Mesenchymal stem cell (in vitro differentiated cells and primary cell): Measurements from ENCODE around the gene PKMYT1.

Experiments
- DNase-seq: peaks from one replicate; pipeline ENCODE4 v3.0.0-alpha.2; 2013
- H2AFZ ChIP-seq: one replicate; pipeline ENCODE4 v1.6.1; 2013; ENCODE audit warnings: low read depth, mild to moderate bottlenecking, control low read depth, inconsistent platforms, low read length, moderate library complexity
- H2AK5ac ChIP-seq: 2 replicates; pipeline ENCODE4 v1.6.1; 2013; ENCODE audit warnings: low read length, moderate library complexity, mild to moderate bottlenecking, inconsistent platforms; ENCODE audit not compliant: severe bottlenecking
- H2BK120ac ChIP-seq: one replicate; pipeline ENCODE4 v1.6.1; 2013; ENCODE audit warnings: low read depth, mild to moderate bottlenecking, inconsistent platforms, low read length, moderate library complexity
- H2BK12ac ChIP-seq, 2 experiments: one replicate each; pipeline ENCODE4 v1.6.1; 2013; ENCODE audit warnings: inconsistent platforms in 2 of 2, low read length in 2 of 2, mild to moderate bottlenecking in 2 of 2, moderate library complexity in 2 of 2, control low read depth in 1 of 2
- H2BK15ac ChIP-seq: one replicate; pipeline ENCODE4 v1.6.1; 2013; ENCODE audit warnings: mild to moderate bottlenecking, low read depth, inconsistent platforms; ENCODE audit not compliant: poor library complexity, severe bottlenecking
- H2BK5ac ChIP-seq: 2 replicates; pipeline ENCODE4 v1.6.1; 2013; ENCODE audit warnings: low read depth, mild to moderate bottlenecking, low read length, control low read depth, inconsistent platforms; ENCODE audit not compliant: poor library complexity, severe bottlenecking
- H3K14ac ChIP-seq, 2 experiments: one replicate each; pipeline ENCODE4 v1.6.1; 2013; ENCODE audit warnings: inconsistent platforms in 2 of 2, low read length in 2 of 2, control low read depth in 1 of 2, mild to moderate bottlenecking in 1 of 2, moderate library complexity in 1 of 2
- H3K18ac ChIP-seq, 2 experiments: one replicate each; pipeline ENCODE4 v1.6.1; 2013; ENCODE audit warnings: inconsistent platforms in 2 of 2, low read length in 2 of 2, control low read depth in 1 of 2, low read depth in 1 of 2, mild to moderate bottlenecking in 1 of 2
- H3K23ac ChIP-seq, 2 experiments: one replicate each; pipeline ENCODE4 v1.6.1; 2013; ENCODE audit warnings: inconsistent platforms in 2 of 2, low read length in 2 of 2, mild to moderate bottlenecking in 2 of 2, moderate library complexity in 2 of 2, control low read depth in 1 of 2
- H3K27ac ChIP-seq: 2 replicates; pipeline ENCODE4 v1.5.1; 2013; ENCODE audit warnings: mild to moderate bottlenecking, moderate library complexity, low read length, control low read depth, inconsistent platforms; ENCODE audit not compliant: poor library complexity, severe bottlenecking
- H3K27me3 ChIP-seq, 2 experiments: 2 replicates each; pipeline versions ENCODE4 v1.6.1 to v1.7.0; 2013; ENCODE audit warnings: low read length in 2 of 2, mild to moderate bottlenecking in 2 of 2, moderate library complexity in 2 of 2, control low read depth in 1 of 2, inconsistent platforms in 1 of 2; ENCODE audit not compliant: control insufficient read depth in 1 of 2, insufficient read depth in 1 of 2
- H3K36me3 ChIP-seq, 2 experiments: 2 replicates each; pipeline versions ENCODE4 v1.6.1 to v1.7.0; 2013; ENCODE audit warnings: low read length in 2 of 2, control low read depth in 1 of 2, inconsistent platforms in 1 of 2, low read depth in 1 of 2, mild to moderate bottlenecking in 1 of 2; ENCODE audit not compliant: insufficient read depth in 2 of 2, control insufficient read depth in 1 of 2
- H3K4ac ChIP-seq, 2 experiments: one replicate each; pipeline ENCODE4 v1.6.1; 2013; ENCODE audit warnings: inconsistent platforms in 2 of 2, low read length in 2 of 2, mild to moderate bottlenecking in 2 of 2, moderate library complexity in 2 of 2, control low read depth in 1 of 2, low read depth in 1 of 2
- H3K4me1 ChIP-seq: 2 replicates; pipeline ENCODE4 v1.6.1; 2013; ENCODE audit warnings: low read depth, low read length, control low read depth; ENCODE audit not compliant: control insufficient read depth, insufficient read depth
- H3K4me2 ChIP-seq: 2 replicates; pipeline ENCODE4 v1.6.1; 2013; ENCODE audit warnings: low read length, mild to moderate bottlenecking, inconsistent platforms; ENCODE audit not compliant: poor library complexity, severe bottlenecking
- H3K4me3 ChIP-seq, 2 experiments: 2 replicates each; pipeline versions ENCODE4 v1.5.1 to v1.7.0; 2013; ENCODE audit warnings: low read length in 2 of 2, mild to moderate bottlenecking in 2 of 2, control low read depth in 1 of 2, low read depth in 1 of 2; ENCODE audit not compliant: insufficient read depth in 1 of 2
- H3K79me1 ChIP-seq: replicated peaks from 2 replicates; pipeline ENCODE4 v1.6.1; 2013; ENCODE audit warnings: mild to moderate bottlenecking, control low read depth, low read length, inconsistent platforms; ENCODE audit not compliant: poor library complexity, severe bottlenecking
- H3K9ac ChIP-seq: 2 replicates; pipeline ENCODE4 v1.7.0; 2013; ENCODE audit warnings: mild to moderate bottlenecking, low read length, moderate library complexity
- H3K9me3 ChIP-seq: 2 replicates; pipeline ENCODE4 v1.7.0; 2013; ENCODE audit warnings: mild to moderate bottlenecking, low read length; ENCODE audit not compliant: control insufficient read depth
- H4K8ac ChIP-seq: one replicate; pipeline ENCODE4 v1.6.1; 2013; ENCODE audit warnings: inconsistent platforms, mild to moderate bottlenecking, low read length, moderate library complexity
- H4K91ac ChIP-seq: one replicate; pipeline ENCODE4 v1.6.1; 2013; ENCODE audit warnings: mild to moderate bottlenecking, low read length, inconsistent platforms
- WGBS: methylation state at CpG from one replicate; pipeline ENCODE4 v1.1.7; 2013; ENCODE audit warnings: mixed read lengths; 5-methylcytosine and 5-hydroxymethylcytosine counted together

PKMYT1 gene

DNA sequence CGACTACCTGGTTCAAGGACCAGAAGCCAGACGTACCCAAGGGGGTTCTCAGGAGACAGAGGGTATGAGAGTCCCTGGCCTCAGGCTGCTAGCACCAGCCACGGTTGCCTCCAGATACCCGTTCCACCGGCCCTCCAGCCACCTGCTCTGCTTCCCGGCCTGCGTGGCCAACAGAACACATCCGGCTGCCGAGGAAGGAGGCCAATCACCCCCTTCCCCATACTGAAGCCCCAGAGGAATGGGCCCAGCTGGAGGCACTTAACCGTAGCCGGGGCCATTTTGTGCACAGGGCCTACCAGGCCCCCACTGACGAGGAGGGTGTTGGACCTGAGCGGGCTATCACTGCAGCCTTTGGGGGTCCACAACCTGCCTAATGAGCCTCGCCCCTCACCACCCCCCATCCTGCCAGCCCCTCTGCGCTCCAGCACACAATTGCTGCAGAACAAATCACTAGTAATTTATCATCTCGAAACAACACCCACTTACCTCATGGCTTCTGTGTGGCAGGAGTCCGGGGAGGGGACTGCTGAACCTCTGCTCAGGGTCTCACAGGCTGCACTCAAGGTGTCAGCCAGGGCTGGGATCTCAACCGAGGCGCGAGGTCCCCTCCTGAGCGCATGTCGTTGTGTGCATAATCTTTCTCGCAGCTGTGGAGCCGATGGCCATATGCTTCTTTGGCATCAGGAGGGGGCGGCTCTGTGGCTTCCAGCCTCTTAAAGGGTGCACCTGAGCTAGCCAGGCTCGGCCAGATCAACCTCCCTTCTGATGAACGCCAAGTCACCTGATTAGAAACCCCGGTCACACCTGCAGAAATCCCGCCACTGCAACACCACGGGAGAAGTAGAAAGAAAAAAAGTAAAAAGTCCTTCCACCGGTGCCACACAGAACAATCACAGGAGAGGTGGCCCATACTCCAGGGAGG, 26.3 kb downstream of the PKMYT1 start:
- Histone ChIP-seq H2AK5ac (no peak overlapping the region), H3K23ac (no peak overlapping the region), H3K79me1 (peaks cover 2% of the 10 kb centered on the region), H3K4ac (no peak overlapping the region), H3K14ac (no peak overlapping the region), H2BK5ac (no peak overlapping the region), H3K4me2 (no peak overlapping the region), H3K18ac (no peak overlapping the region), H3K27ac (no peak overlapping the region), H4K91ac (no peak overlapping the region), H2BK12ac (no peak overlapping the region), H4K8ac (no peak overlapping the region), H3K9me3 (no peaks in the 10 kb centered on the region), H3K36me3 (peaks cover 10 to 25% of the 10 kb centered on the region in 2 experiments), H3K27me3 (peaks cover 0 to 50% of the 10 kb centered on the region in 2 experiments), H3K4me1 (peaks cover 2% of the 10 kb centered on the region), H2BK15ac (no peak overlapping the region), H2BK120ac (no peak overlapping the region), H2AFZ (no peak overlapping the region), H3K9ac (no peak overlapping the region), H3K4me3 (no peak overlapping the region)
- DNase-seq, result no peak
- WGBS, result 72% methylated on average over 30 of the region's 31 CpGs

DNA sequence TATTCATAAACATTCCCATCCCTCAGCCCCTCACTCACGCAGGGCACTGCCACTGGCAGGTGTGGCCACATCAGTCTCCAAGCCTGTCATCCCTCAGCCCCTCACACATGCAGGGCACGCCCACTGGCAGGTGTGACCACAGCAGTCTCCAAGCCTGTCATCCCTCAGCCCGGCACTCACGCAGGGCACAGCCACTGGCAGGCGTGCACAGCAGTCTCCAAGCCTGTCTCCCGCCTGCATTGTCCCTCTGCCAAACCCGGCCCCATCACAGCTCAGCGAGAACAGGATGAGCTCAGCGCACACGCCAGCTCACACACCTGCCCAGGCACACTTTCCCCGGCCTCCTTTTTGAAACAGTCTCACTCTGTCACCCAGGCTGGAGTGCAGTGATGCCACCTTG, 27.6 kb downstream of the PKMYT1 start:
- Histone ChIP-seq H4K91ac (no peak overlapping the region), H2BK15ac (no peak overlapping the region), H3K14ac (no peak overlapping the region), H2BK120ac (no peak overlapping the region), H2AK5ac (no peak overlapping the region), H3K36me3 (peaks cover 16 to 30% of the 10 kb centered on the region in 2 experiments), H3K79me1 (peaks cover 2% of the 10 kb centered on the region), H4K8ac (no peak overlapping the region), H3K27me3 (peaks cover 0 to 48% of the 10 kb centered on the region in 2 experiments), H3K18ac (no peak overlapping the region), H3K23ac (no peak overlapping the region), H2BK5ac (no peak overlapping the region), H2BK12ac (no peak overlapping the region), H3K4me2 (no peak overlapping the region), H3K4ac (no peak overlapping the region), H3K4me3 (no peak overlapping the region), H3K4me1 (peaks cover 2% of the 10 kb centered on the region), H3K9me3 (no peaks in the 10 kb centered on the region), H3K27ac (no peak overlapping the region), H2AFZ (no peak overlapping the region), H3K9ac (no peak overlapping the region)
- no peak for DNase-seq
- 94% methylated on average over 11 of the region's 11 CpGs for WGBS

DNA sequence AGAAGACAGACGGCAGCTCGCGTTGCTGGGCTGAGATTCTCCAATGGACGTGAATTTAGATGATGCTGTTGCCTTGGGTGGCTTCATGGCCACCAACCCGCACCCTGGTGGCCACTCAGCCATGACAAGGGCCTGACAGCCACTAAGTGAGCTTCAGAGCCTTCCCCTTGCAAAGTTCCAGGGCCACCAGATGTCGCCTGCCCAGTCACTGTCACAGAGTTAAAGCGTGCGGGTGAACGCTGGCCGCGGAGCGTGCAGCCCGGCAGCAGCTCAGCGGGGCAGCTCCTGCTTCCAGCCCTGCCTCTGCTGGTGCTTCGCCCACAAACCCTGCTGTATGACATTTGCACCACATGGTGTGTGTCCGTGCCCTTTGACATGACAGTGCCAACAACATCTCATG, 29.5 kb downstream of the PKMYT1 start:
- no peak overlapping the region for H3K14ac ChIP-seq
- no peak overlapping the region for H3K9ac ChIP-seq
- H2BK12ac ChIP-seq, result no peak overlapping the region
- no peaks in the 10 kb centered on the region for H3K9me3 ChIP-seq
- no peak overlapping the region for H2BK5ac ChIP-seq
- no peak overlapping the region for H2AK5ac ChIP-seq
- peaks cover 0 to 31% of the 10 kb centered on the region in 2 experiments for H3K27me3 ChIP-seq
- H3K4ac ChIP-seq, result no peak overlapping the region
- no peak overlapping the region for H3K4me2 ChIP-seq
- peaks cover 2% of the 10 kb centered on the region for H3K4me1 ChIP-seq
- H4K8ac ChIP-seq, result no peak overlapping the region
- 92% methylated on average over 16 of the region's 16 CpGs for WGBS
- H2BK120ac ChIP-seq, result no peak overlapping the region
- H3K27ac ChIP-seq, result no peak overlapping the region
- no peak overlapping the region for H3K23ac ChIP-seq
- peaks cover 29 to 30% of the 10 kb centered on the region in 2 experiments for H3K36me3 ChIP-seq
- no peak overlapping the region for H2AFZ ChIP-seq
- DNase-seq, result no peak
- H2BK15ac ChIP-seq, result no peak overlapping the region
- H3K18ac ChIP-seq, result no peak overlapping the region
- peaks cover 2% of the 10 kb centered on the region for H3K79me1 ChIP-seq
- H3K4me3 ChIP-seq, result no peak overlapping the region
- H4K91ac ChIP-seq, result no peak overlapping the region

DNA sequence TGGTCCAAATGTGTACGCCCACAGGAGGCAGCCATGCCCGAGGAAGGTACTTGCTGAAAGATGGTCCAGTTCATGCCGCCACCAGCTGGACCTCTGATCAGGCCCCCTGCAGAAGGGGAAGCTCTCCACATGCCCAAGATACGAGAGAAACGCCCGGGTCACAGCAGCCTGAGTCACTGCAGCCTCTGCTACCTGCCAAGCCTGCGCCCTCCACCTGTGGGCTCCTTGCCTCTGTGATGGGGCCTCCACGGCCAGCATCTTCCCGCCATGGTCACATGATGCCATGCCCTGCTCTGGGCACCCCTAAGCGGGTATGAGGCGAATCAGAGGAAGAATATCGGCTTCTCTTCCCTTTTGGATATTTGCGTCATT, 29.9 kb downstream of the PKMYT1 start:
- no peak overlapping the region for H4K8ac ChIP-seq
- H3K4me3 ChIP-seq, result no peak overlapping the region
- H2AFZ ChIP-seq, result no peak overlapping the region
- no peak overlapping the region for H3K9ac ChIP-seq
- no peak overlapping the region for H3K4ac ChIP-seq
- H3K14ac ChIP-seq, result no peak overlapping the region
- H3K79me1 ChIP-seq, result peaks cover 2% of the 10 kb centered on the region
- H2BK5ac ChIP-seq, result no peak overlapping the region
- H2BK15ac ChIP-seq, result no peak overlapping the region
- no peak for DNase-seq
- H3K18ac ChIP-seq, result no peak overlapping the region
- no peak overlapping the region for H3K27ac ChIP-seq
- H3K4me1 ChIP-seq, result peaks cover 2% of the 10 kb centered on the region
- no peak overlapping the region for H2BK12ac ChIP-seq
- H2BK120ac ChIP-seq, result no peak overlapping the region
- H2AK5ac ChIP-seq, result no peak overlapping the region
- H3K9me3 ChIP-seq, result no peaks in the 10 kb centered on the region
- H3K27me3 ChIP-seq, result peaks cover 0 to 28% of the 10 kb centered on the region in 2 experiments
- peaks cover 29 to 30% of the 10 kb centered on the region in 2 experiments for H3K36me3 ChIP-seq
- no peak overlapping the region for H4K91ac ChIP-seq
- H3K4me2 ChIP-seq, result no peak overlapping the region
- 96% methylated on average over 13 of the region's 13 CpGs for WGBS
- H3K23ac ChIP-seq, result no peak overlapping the region
